T-cell (primary cell): ENCODE results near the gene MAGEA9B. TPM values are rescaled to one million over a fixed set of nuclear protein-coding genes. Genes with fewer than 3 reads are reported as not detected.
"Not testable (repeated sequence)": the region's sequence is repeated elsewhere in the genome, so short reads cannot be mapped to it uniquely, and the experiment has no call there.

Source experiments
- ATAC-seq, 4 experiments: fragments of 200-7000 bp in 3 of 4; fragments of 150-1000 bp in 1 of 4; cut with Tn5 transposase; replicated peaks in 1 of 4; 1 replicate in 3 of 4; 2 replicates in 1 of 4; pipeline ENCODE4 v1.10.0; 2021; ENCODE audit warnings: moderate library complexity in 3 of 4, mild to moderate bottlenecking in 2 of 4, moderate number of reproducible peaks in 1 of 4
- CTCF ChIA-PET, 2 donors: fragments of 300-600 bp; sonication (Branson Sonifier 250); formaldehyde crosslinking; loops; one replicate each; lab custom pipeline; 2022; ENCODE audit warnings: antibody characterized with exemption in 2 of 2; lab: Charles Lee
- POLR2A ChIA-PET, 2 donors: fragments of 300-600 bp; sonication (Branson Sonifier 250); formaldehyde crosslinking; loops; one replicate each; lab custom pipeline; 2022; ENCODE audit warnings: antibody characterized with exemption in 2 of 2; lab: Charles Lee
- DNase-seq, 35 experiments: peaks; one replicate each; pipeline versions ENCODE4 v3.0.0 to v3.0.0-alpha.2; 2013 to 2023
- H3K27ac ChIP-seq: one replicate; pipeline ENCODE4 v1.5.1; 2013; ENCODE audit warnings: low read length
- H3K27me3 ChIP-seq, 2 experiments: replicated peaks in 1 of 2; 1 replicate in 1 of 2; 2 replicates in 1 of 2; pipeline versions ENCODE4 v1.6.1 to v1.7.0; 2013; ENCODE audit warnings: low read length in 1 of 2, mixed read lengths in 1 of 2; ENCODE audit not compliant: control insufficient read depth in 2 of 2, insufficient read depth in 2 of 2; ENCODE audit errors: extremely low read depth in 1 of 2
- H3K36me3 ChIP-seq, 2 donors: 1 replicate in 1 of 2; 2 replicates in 1 of 2; pipeline versions ENCODE4 v1.6.1 to v1.7.0; 2013; ENCODE audit warnings: low read length in 1 of 2; ENCODE audit not compliant: control insufficient read depth in 2 of 2, insufficient read depth in 1 of 2; ENCODE audit errors: extremely low read depth in 1 of 2
- H3K4me1 ChIP-seq, 2 experiments: 1 replicate in 1 of 2; 2 replicates in 1 of 2; pipeline versions ENCODE4 v1.6.1 to v1.7.0; 2013; ENCODE audit warnings: low read length in 2 of 2, mixed read lengths in 1 of 2; ENCODE audit not compliant: insufficient read depth in 2 of 2, control insufficient read depth in 1 of 2; ENCODE audit errors: extremely low read depth in 1 of 2
- H3K4me3 ChIP-seq, 2 donors: 1 replicate in 1 of 2; 2 replicates in 1 of 2; pipeline versions ENCODE4 v1.5.1 to v1.7.0; 2013; ENCODE audit warnings: mild to moderate bottlenecking in 2 of 2, low read length in 1 of 2, moderate library complexity in 1 of 2; ENCODE audit not compliant: control insufficient read depth in 1 of 2; ENCODE audit errors: extremely low read depth in 1 of 2
- H3K9me3 ChIP-seq: 2 replicates; pipeline ENCODE4 v1.7.0; 2013
- H3K27ac Mint-ChIP-seq, 2 donors: one replicate each; pipeline ENCODE4 v1.8.0; 2020 to 2021; ENCODE audit warnings: mild to moderate bottlenecking in 2 of 2, mixed read lengths in 2 of 2
- H3K27me3 Mint-ChIP-seq, 2 donors: one replicate each; pipeline ENCODE4 v1.8.0; 2021 to 2022; ENCODE audit warnings: mixed read lengths in 2 of 2
- H3K36me3 Mint-ChIP-seq: one replicate; pipeline ENCODE4 v1.8.0; 2021; ENCODE audit warnings: mixed read lengths
- H3K4me1 Mint-ChIP-seq, 3 donors: one replicate each; pipeline ENCODE4 v1.8.0; 2020 to 2022; ENCODE audit warnings: mixed read lengths in 3 of 3, mild to moderate bottlenecking in 1 of 3
- H3K4me3 Mint-ChIP-seq, 3 donors: one replicate each; pipeline ENCODE4 v1.8.0; 2020 to 2022; ENCODE audit warnings: mild to moderate bottlenecking in 3 of 3, mixed read lengths in 3 of 3, moderate library complexity in 3 of 3
- H3K9me3 Mint-ChIP-seq, 3 donors: one replicate each; pipeline ENCODE4 v1.8.0; 2020 to 2022; ENCODE audit warnings: mixed read lengths in 3 of 3
- WGBS: methylation state at CpG from one replicate; pipeline ENCODE4 v1.1.5; 2013; ENCODE audit warnings: missing lambda C conversion rate; ENCODE audit not compliant: insufficient coverage; 5-methylcytosine and 5-hydroxymethylcytosine counted together
- total RNA-seq, 35 experiments: library from RNA in 6 of 35; stranded (reverse) in 6 of 35; fragments of 120-200 nt in 1 of 35; gene quantifications; one replicate each; pipeline versions ENCODE4 v1.2.1 to v1.2.4 and lab custom pipeline; 2013 to 2026

Gene MAGEA9B
- total RNA-seq (not detected), total RNA-seq (lab: John Stamatoyannopoulos, UW) (0 reads per million in 29 experiments)
- total RNA-seq (2013) = not detected

DNA sequence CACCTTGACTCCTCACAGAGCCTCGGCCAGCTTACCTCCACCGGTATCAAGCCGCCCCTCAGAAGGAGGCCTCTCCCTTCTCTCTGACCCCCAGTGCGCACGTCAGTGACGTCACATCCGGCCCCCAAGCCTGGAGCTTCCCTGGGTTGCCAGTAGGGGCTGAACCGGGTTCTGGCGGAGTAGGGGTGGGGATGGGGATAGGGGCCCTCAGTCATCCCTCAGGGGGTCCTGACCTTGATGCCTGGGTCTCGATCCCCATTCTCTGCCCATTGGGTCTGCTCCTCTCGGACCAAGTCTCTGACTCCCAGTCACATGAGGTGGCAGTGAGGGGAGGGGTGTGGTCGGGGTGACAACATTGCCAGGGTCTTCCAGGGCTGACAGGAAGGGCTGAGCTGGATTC is at the start of gene MAGEA9B:
Gene MAGEA9B (minus strand): TSS at position 101 of the 400 bp plus-strand sequence. CDS start 4,280 bp downstream, outside the sequence.
- H3K36me3 Mint-ChIP-seq, H3K4me1 ChIP-seq, ATAC-seq, H3K27ac ChIP-seq, H3K4me3 Mint-ChIP-seq, H3K27ac Mint-ChIP-seq, POLR2A ChIA-PET, H3K36me3 ChIP-seq, H3K9me3 Mint-ChIP-seq, H3K27me3 ChIP-seq, H3K4me3 ChIP-seq, DNase-seq, CTCF ChIA-PET, H3K9me3 ChIP-seq, H3K4me1 Mint-ChIP-seq, H3K27me3 Mint-ChIP-seq: not testable (repeated sequence)
- WGBS = no CpG with 5 or more reads among the region's 12 CpGs

GRCh38 chrX:149633511-149633910 is 46.3 kb upstream of the MAGEA9B start:
- peaks cover 0 to 2% of the 10 kb centered on the region in 2 experiments for H3K27me3 ChIP-seq
- no peaks in the 10 kb centered on the region for H3K9me3 Mint-ChIP-seq
- no peaks in the 10 kb centered on the region for H3K36me3 Mint-ChIP-seq
- peaks cover 28 to 29% (median 29%) of the 10 kb centered on the region in 3 donors for H3K4me1 Mint-ChIP-seq
- DNase-seq = no peak
- no peaks in the 10 kb centered on the region for H3K9me3 ChIP-seq
- POLR2A ChIA-PET = no interaction called here
- H3K36me3 ChIP-seq = no peaks in the 10 kb centered on the region
- ATAC-seq = no peak
- CTCF ChIA-PET = no interaction called here
- H3K27ac Mint-ChIP-seq = no peak overlapping the region
- H3K4me3 ChIP-seq = no peak overlapping the region
- H3K27me3 Mint-ChIP-seq = peaks cover 4 to 26% of the 10 kb centered on the region in 2 donors
- H3K4me3 Mint-ChIP-seq = no peak overlapping the region
- peaks cover 0 to 18% of the 10 kb centered on the region in 2 experiments for H3K4me1 ChIP-seq
- H3K27ac ChIP-seq = no peak overlapping the region

GRCh38 chrX:149631234-149632165 is 44.2 kb upstream of the MAGEA9B start, which contains the start of gene TMEM185A:
Gene TMEM185A (minus strand): TSS chrX:149631792. CDS start chrX:149631580, 212 bp downstream.
- H3K36me3 Mint-ChIP-seq = no peaks in the 10 kb centered on the region

DNA sequence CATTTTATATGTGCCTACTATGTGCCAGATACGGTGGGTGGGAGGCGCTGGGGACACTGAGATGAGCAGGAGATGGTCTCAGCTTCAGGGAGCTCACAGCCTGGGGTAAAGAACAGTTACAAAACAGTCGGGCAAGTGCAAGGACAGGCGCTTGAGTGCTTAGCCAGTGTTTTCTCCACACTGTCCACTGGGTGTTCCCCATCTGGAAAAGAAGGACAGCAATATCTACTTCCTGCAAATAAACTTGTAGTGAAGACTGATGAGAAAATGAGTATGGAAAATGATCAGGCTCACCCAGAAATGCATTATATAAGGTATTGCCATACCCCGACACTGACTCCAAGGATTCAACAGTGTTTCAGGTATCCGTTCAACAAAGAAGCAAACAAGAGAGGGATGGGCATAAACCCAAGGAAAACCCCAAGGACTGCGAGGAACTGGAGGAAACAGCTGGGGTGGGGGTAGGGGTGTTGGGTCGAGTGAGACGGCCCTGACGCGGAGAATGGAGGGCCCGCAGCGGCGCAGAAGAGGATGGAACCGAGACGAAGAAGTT is 43.5 kb upstream of the MAGEA9B start:
- H3K4me3 Mint-ChIP-seq = peak overlapping the region; percentile 85 to 94 (median 89)
- 3% methylated on average over 12 of the region's 16 CpGs for WGBS
- peaks cover 0 to 2% of the 10 kb centered on the region in 2 experiments for H3K27me3 ChIP-seq
- POLR2A ChIA-PET = no interaction called here
- DNase-seq (peak in 1 of 35 experiments; percentile 1), ATAC-seq (peak in 1 of 4 experiments; percentile 17)
- H3K9me3 Mint-ChIP-seq = no peaks in the 10 kb centered on the region
- H3K27me3 Mint-ChIP-seq = peaks cover 4 to 24% of the 10 kb centered on the region in 2 donors
- H3K27ac ChIP-seq = no peak overlapping the region
- H3K36me3 ChIP-seq = no peaks in the 10 kb centered on the region
- CTCF ChIA-PET = no interaction called here
- H3K4me1 ChIP-seq = peaks cover 0 to 18% of the 10 kb centered on the region in 2 experiments
- peak overlapping the region; percentile 62 to 73 for H3K27ac Mint-ChIP-seq
- H3K4me1 Mint-ChIP-seq = peaks cover 40 to 48% (median 47%) of the 10 kb centered on the region in 3 donors
- peaks cover 2% of the 10 kb centered on the region for H3K36me3 Mint-ChIP-seq
- peak overlapping the region; percentile 40 to 69 for H3K4me3 ChIP-seq
- H3K9me3 ChIP-seq = no peaks in the 10 kb centered on the region

More at GRCh38 chrX:149631234-149632165, 44.2 kb upstream of the MAGEA9B start, which contains the start of gene TMEM185A:
- H3K27ac Mint-ChIP-seq = peak within 1 kb of the TSS; percentile 62 to 73
- CTCF ChIA-PET = no interaction called here
- no peaks in the 10 kb centered on the region for H3K9me3 Mint-ChIP-seq
- POLR2A ChIA-PET = no interaction called here
- H3K27me3 Mint-ChIP-seq = peaks cover 4 to 23% of the 10 kb centered on the region in 2 donors
- Histone ChIP-seq H3K4me1 (peaks cover 0 to 18% of the 10 kb centered on the region in 2 experiments), H3K27ac (peak within 1 kb of the TSS; percentile 41), H3K36me3 (no peaks in the 10 kb centered on the region), H3K4me3 (peak within 1 kb of the TSS; percentile 49 to 69), H3K27me3 (peaks cover 0 to 2% of the 10 kb centered on the region in 2 experiments), H3K9me3 (no peaks in the 10 kb centered on the region)
- under 1% methylated on average over 47 of the region's 102 CpGs for WGBS
- DNase-seq (peak; percentile 33 to 85 (median 63)), ATAC-seq (peak; percentile 84 to 89 (median 86))
- H3K4me1 Mint-ChIP-seq = peaks cover 40 to 43% (median 40%) of the 10 kb centered on the region in 3 donors
- peak within 1 kb of the TSS; percentile 85 to 94 (median 89) for H3K4me3 Mint-ChIP-seq

GRCh38 chrX:149629730-149630387 is 42.6 kb upstream of the MAGEA9B start:
- Histone ChIP-seq H3K27me3 (peaks cover 0 to 2% of the 10 kb centered on the region in 2 experiments), H3K9me3 (no peaks in the 10 kb centered on the region), H3K27ac (no peak overlapping the region), H3K4me1 (peaks cover 0 to 18% of the 10 kb centered on the region in 2 experiments), H3K4me3 (no peak overlapping the region), H3K36me3 (no peaks in the 10 kb centered on the region)
- H3K4me1 Mint-ChIP-seq = peaks cover 40 to 56% (median 56%) of the 10 kb centered on the region in 3 donors
- peak overlapping the region; percentile 85 to 94 (median 89) for H3K4me3 Mint-ChIP-seq
- POLR2A ChIA-PET = no interaction called here
- 100% methylated on average over 1 of the region's 5 CpGs for WGBS
- H3K9me3 Mint-ChIP-seq = no peaks in the 10 kb centered on the region
- no peak for DNase-seq
- peaks cover 3% of the 10 kb centered on the region for H3K36me3 Mint-ChIP-seq
- no peak for ATAC-seq
- no peak overlapping the region for H3K27ac Mint-ChIP-seq
- CTCF ChIA-PET = no interaction called here
- H3K27me3 Mint-ChIP-seq = peaks cover 2 to 21% of the 10 kb centered on the region in 2 donors

GRCh38 chrX:149628768-149629167 is 41.5 kb upstream of the MAGEA9B start:
- Histone ChIP-seq H3K27ac (no peak overlapping the region), H3K4me3 (no peak overlapping the region), H3K9me3 (no peaks in the 10 kb centered on the region), H3K4me1 (peaks cover 0 to 18% of the 10 kb centered on the region in 2 experiments), H3K27me3 (no peaks in the 10 kb centered on the region), H3K36me3 (no peaks in the 10 kb centered on the region)
- WGBS = no CpG with 5 or more reads among the region's 2 CpGs
- no peak for DNase-seq
- ChIA-PET POLR2A (no interaction called here), CTCF (no interaction called here)
- peaks cover 0 to 17% of the 10 kb centered on the region in 2 donors for H3K27me3 Mint-ChIP-seq
- peaks cover 46 to 64% (median 64%) of the 10 kb centered on the region in 3 donors for H3K4me1 Mint-ChIP-seq
- no peaks in the 10 kb centered on the region for H3K9me3 Mint-ChIP-seq
- H3K4me3 Mint-ChIP-seq = no peak overlapping the region
- no peak overlapping the region for H3K27ac Mint-ChIP-seq
- peaks cover 3% of the 10 kb centered on the region for H3K36me3 Mint-ChIP-seq
- ATAC-seq = no peak
